Body of pancreas (tissue), 4 donors: ENCODE measurements around the gene CHCHD1.

ENCODE experiments used
- POLR2A ChIP-seq, 3 donors: fragments of 450-650 bp; IDR thresholded peaks; one replicate each; pipeline ENCODE4 v1.6.1; 2016; ENCODE audit warnings: antibody characterized with exemption in 3 of 3, mild to moderate bottlenecking in 2 of 3
- TF ChIP-seq, protein P1 (sequence below), 7 experiments: fragments of 450-650 bp in 4 of 7; fragments of 200-600 bp in 3 of 7; sonication (generic) in 3 of 7; IDR thresholded peaks; one replicate each; pipeline ENCODE4 v1.5.1; 2016 to 2019; ENCODE audit warnings: antibody characterized with exemption in 7 of 7

DNA sequence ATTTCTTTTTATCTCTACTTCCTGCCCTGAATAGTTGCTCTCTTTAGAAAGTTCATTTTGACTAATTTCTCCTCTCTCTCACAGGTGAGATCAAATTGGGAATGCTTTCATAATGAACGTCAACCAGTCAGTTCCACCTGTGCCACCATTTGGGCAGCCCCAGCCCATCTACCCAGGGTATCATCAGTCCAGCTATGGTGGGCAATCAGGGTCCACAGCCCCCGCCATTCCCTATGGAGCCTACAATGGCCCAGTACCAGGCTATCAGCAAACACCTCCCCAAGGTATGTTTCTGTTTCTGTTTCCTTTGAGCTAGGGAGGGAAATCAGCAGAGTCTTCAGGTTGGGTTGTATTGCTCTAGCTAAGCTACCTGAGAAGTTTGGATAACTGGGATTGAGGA lies 35.1 kb upstream of the CHCHD1 start:
- TF ChIP-seq, protein P1, sequence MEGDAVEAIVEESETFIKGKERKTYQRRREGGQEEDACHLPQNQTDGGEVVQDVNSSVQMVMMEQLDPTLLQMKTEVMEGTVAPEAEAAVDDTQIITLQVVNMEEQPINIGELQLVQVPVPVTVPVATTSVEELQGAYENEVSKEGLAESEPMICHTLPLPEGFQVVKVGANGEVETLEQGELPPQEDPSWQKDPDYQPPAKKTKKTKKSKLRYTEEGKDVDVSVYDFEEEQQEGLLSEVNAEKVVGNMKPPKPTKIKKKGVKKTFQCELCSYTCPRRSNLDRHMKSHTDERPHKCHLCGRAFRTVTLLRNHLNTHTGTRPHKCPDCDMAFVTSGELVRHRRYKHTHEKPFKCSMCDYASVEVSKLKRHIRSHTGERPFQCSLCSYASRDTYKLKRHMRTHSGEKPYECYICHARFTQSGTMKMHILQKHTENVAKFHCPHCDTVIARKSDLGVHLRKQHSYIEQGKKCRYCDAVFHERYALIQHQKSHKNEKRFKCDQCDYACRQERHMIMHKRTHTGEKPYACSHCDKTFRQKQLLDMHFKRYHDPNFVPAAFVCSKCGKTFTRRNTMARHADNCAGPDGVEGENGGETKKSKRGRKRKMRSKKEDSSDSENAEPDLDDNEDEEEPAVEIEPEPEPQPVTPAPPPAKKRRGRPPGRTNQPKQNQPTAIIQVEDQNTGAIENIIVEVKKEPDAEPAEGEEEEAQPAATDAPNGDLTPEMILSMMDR (IDR thresholded peaks at IDR 0.05): no peak
- TF ChIP-seq POLR2A (IDR thresholded peaks at IDR 0.05): no peak
